B cell (primary cell): Measurements from ENCODE around the gene SLC25A25.

Source experiments
- CTCF ChIP-seq: fragments of 200-600 bp; IDR thresholded peaks from one replicate; pipeline ENCODE4 v1.8.0; 2022; ENCODE audit warnings: antibody characterized with exemption, mild to moderate bottlenecking
- EZH2 ChIP-seq: IDR thresholded peaks from 2 replicates; pipeline ENCODE4 v1.6.1; 2012; ENCODE audit warnings: borderline replicate concordance, low read depth, mild to moderate bottlenecking, moderate library complexity, low read length; ENCODE audit not compliant: insufficient read depth, poor library complexity, severe bottlenecking

GRCh38 chr9:128118971-128119665 is 51.1 kb downstream of the SLC25A25 start:
- TF ChIP-seq CTCF (no peak), EZH2 (no peak)
